Ecto neural progenitor cell (in vitro differentiated cells): ENCODE results near the gene CEP83.

Source experiments
- DNase-seq: peaks from one replicate; pipeline ENCODE4 v3.0.0-alpha.2; 2018; ENCODE audit warnings: low spot score

CEP83 gene

DNA sequence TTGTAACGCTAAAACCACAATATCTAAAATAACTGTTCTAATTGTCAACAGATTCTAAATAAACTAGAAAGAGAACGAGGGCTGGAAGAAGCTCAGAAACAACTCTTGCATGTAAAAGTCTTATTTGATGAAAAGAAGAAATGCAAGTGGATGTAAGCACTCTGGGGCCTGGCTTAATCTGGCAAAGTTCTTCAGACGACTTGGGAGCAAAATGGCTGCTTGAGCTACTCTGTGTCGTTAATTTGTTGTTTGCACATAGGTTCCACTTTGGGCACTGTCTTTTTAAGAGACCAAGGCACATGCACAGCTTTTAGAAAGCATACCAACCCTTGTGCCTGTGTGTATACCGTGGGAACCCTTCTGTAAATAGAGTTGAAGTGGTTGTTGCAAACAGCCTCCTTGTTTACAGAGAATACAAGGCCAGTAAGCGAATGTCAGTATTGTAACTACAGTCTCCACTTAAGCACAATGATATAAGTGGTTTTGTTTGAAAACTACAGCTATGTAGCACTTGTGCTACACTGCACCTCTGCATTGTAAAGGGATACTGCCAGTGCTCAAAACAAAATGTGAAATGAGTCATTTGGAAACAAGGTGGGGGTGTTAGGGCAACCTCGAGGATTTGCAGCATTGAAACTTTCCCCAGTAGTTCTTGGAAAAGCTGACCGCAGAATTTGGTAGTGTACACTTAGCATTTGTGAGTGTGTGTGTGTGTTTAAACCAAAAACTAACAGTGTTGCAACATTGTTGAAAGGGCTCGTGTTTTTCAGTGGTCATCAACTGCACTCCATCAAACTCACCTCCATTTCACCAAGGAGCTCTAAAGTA lies 154.3 kb downstream of the CEP83 start:
- no peak for DNase-seq

DNA sequence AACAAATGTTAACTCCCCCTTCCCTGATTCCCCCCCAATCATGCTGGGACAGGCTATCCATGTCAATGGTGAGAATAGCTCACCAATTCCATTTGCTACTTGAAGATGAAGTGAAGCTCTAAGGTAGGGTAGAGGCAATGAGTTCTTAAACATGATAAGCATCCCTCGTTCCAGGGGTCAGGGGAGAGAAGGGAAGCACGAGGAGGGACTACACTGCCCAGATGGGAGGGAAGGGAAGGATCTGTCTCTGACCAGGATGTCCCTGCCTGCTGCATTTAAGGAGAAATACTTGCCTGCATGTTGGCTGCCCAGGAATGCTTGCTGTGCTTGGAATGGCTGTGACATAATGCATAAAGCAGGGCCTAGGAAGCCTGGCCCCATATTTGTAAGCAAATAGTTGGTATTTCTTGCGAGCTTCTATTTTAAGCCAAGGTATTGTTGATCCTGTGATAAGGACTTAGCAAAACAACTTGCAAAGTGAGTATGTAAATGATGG lies 155.1 kb downstream of the CEP83 start:
- no peak for DNase-seq

DNA sequence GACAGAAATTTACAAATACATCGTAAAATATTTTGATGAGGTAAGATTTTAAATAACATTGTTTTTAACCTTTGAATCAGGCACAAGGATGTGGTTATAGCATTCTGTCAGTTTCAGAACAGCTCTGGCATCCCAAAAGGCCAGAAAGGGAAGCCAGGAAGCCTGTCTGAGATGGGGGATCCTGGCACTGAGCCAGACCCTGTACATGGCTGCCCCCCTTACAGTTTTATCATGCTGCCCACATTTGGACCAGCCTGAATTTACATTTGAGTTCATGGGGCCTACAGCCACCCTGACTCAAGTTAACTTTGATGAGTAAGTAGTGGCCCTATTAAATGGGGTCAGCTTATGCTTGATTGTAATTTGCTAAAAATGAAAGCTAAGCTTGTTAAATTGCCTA lies 155.7 kb downstream of the CEP83 start:
- DNase-seq: no peak

DNA sequence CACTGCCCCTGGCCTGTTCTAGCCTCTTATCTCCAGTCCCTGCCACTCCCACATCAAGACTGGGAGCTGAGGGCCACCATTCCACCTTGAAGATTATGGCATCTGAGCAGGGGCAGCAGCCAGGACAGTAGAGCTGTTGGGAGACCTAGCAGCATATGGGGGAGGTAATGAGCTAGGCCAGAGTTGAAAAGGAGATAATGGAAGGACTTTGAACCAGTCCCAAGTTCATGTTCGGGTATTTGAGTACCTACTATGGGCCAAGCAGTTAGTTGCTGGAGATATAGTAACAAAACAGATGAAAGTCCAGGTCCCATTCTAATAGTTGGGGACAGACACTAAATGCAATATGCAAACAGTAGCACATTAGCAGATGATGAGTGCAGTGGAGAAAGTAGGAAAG lies 159.8 kb downstream of the CEP83 start:
- no peak for DNase-seq

DNA sequence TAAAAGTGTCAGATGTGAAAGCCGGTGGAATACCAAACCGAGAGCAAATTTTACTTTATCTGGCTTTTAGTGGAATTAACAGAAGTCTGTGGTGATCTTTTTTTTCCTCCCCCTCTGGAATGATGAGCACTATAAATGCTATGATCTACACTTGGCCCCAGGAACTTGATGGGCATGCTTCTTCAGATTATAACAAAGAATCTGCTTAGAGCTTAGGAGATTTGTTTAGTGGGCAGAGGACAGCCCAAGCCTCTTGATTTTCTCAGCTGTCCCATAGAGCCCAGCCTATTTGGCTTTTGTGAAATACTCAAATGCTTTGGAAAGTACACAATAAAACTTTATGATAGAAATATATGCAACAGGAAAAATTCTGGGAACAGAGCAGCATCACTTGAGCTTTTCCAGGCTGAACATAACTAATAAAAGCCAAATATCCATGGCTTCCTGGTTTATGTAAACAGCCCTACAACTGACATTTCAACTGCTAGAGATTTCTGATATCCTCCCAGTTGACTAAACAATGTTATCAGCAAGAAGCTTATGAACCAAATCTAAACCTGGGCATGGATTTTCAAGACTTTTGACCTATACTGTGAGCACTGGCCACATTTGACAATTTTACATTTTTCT lies 161.7 kb downstream of the CEP83 start:
- DNase-seq: no peak

DNA sequence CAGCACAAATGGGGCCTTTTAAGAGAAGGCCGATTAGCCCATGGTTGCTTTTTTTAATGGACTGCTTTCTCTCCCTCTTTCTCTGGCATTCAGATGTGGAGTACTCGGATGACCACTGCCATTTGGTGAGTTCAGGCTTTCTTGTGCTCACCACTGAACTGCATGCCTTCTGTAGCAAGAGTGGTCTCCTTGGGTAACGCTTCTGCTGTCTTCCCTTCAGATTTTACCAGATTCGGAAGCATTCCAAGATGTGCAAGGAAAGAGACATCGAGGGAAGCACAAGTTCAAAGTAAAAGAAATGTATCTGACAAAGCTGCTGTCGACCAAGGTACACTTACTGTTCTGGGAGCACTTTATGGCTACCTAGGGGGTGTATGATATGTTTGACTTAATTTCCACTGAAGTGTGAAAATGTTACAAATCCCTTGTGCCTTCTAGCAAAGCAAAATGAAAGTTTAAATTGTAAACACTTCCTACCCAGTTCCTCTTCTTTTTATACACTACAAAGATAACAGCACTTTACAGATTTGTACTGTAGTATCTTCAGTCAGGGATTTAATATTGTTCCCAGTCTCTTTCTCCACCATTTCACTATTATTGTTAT lies 162.5 kb downstream of the CEP83 start:
- no peak for DNase-seq

DNA sequence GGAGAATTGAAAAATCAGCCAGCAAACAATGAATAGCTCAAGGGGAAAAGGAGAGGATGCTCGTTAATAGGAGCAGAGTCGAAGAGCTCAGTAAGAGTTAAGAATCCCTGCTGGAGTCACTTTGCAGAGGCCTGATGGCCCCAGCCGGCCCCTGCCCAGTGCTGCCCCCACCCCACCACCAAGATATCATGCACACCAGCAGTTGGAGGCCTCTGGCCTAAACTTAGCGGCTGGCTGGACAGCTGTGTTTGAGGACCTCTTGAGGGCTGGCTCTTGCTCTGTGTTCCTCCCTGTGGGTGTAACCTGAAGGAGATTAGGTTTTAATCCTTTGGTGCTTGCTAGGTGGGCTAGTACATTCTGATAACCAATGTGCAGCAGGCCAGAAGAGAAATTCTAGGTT lies 169.3 kb downstream of the CEP83 start:
- DNase-seq: peak; percentile 69

DNA sequence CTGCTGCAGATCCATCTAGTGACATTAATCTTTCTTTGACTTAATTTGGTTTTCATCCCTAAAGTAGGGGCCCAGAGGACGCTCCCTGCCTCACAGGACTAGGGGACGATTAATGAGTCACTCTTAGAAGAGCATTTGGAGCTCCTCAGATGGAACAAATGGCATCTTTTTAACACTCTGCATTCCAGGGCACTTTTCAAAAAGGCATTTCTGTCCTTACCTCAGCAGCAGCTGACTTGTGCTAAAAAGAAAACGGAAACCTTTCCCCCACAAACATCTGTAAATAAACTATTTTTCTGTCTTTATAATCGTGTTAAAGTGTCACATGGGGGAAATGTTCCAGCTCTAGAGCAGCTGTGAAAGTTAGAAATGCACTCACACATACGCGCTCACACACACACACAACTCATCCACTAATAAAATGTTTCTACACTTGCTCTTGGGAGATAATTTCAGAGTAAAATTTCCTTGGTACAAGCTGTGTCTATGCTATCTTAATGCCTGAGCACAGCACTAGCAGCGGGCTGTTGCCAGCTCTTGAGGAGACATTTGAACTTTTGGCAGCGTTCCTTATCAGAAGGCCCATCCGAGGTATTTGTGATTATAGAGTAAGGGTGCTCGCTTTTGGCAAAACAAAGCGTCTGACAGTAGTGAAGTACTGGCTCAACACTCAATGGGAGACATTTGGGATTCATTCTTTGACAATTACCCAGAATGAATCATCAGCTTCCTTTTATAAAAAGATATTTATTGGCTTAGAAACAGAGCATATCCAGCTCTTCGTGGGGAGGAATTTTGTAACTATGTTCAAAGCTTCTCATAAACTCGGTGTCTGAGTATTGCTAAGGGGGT lies 170.0 kb downstream of the CEP83 start:
- no peak for DNase-seq

DNA sequence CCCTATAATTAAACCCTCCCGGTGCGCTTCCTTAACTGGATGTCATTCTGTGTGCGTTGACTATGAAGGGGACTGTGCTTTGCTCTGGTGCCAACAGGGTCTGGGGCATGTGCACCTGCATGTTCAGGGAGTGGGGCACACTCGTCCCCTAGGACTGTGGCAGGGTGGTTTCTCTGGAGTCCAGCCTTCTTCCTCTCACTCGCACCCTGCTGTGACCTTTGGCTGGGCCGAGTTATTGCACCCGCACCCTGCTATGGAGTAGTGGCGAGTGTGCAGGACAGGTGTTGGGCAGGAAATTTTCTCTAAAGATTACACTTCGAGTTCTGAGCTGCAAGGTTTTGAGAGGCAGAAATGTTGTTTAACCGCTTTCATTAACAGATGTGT lies 172.4 kb downstream of the CEP83 start:
- peak; percentile 47 for DNase-seq

DNA sequence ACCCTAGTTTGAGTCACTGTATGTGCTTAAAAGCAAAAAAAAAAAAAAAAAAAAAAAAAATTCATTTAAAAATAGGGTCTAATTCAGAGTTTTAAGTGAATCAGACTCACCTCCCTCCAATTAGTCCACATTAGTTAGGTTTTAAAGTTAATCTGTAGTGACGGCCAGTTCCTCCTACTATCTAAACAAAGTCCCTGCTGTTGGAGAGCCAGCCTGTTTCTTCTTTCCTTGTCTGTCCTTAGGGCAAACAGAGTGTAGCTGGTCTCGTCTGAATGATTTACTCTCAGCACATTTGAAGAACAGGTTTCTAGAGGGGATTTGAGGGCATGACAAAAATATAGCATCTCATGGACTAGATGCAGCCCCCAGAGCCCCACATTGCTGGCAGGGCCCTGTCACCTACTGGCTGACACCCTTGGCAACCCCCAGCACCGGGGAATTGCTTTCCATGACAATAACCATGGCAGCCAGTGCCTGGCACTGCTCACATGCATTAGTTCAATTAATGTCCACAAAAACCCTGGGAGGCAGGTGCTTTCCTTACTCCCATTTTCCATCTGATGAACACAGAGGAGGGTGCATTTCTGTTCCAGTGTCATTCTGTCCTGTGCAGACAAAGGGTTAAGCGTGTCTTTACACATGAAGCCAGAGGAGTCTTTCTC lies 173.0 kb downstream of the CEP83 start:
- peak; percentile 50 for DNase-seq

DNA sequence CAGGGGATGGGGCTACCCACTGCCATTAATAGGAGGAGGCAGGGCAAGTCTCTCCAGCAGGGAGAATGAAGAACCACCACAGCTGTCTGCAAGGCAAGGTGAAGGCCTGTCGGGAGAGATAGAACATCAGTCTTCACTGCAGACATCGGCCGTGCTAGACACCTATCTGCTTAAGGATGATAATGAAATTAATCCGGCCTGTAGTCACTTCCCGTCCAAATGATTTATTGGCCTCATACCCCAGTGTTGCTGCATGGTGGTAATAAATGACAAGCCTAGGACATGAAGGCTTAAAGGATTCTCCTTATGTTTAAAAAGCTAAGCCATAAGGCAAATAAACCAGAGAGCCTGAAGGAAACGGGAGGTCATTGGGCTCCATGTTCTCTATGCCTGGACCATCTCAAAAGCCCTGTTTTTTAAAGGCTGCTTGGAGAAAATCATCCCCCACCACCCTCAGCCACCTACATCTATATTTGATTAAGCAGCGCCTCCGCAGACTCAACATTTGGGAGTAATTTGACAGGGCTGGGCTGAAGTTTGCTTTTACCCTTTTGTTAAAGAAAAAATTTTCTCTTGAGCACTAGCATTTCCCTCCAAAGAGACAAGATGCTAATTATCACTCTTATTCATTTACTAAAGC lies 173.6 kb downstream of the CEP83 start:
- DNase-seq: no peak

DNA sequence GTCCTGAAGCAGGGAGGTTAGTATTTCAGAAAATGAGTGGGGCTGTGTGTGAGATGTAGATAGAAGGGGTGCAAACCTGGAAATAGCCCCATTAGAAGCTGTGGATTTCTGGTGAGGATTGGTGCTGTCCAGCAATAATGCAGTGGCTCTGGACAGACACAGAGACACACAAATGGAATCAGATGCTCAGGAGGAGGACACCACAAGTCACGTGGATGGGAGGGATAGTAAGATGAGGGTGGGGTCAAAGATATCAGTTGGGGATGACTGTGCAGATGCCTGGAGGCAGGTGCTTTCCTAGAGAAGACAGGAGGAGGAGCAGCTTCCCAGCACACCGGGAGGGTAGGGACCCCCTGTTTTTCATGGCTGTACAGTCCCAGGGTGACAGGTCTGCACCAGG lies 174.8 kb downstream of the CEP83 start:
- no peak for DNase-seq

DNA sequence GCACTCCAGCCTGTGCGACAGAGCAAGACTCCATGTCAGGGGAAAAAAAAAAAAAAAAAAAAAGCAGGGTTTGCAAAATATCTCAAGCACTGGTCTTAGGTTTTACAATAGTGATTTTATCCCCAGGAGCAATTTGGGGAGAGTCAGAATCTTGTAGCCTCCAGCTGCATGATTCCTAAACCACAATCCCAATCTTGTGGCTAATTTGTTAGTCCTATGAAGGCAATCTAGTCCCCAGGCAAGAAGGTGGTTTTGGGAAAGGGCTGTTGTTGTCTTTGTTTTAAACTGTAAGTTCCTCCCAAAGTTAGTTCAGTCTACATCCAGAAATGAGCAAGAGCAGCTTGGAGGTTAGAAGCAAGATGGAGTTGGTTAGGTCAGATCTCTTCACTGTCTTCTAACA lies 175.6 kb downstream of the CEP83 start:
- no peak for DNase-seq

DNA sequence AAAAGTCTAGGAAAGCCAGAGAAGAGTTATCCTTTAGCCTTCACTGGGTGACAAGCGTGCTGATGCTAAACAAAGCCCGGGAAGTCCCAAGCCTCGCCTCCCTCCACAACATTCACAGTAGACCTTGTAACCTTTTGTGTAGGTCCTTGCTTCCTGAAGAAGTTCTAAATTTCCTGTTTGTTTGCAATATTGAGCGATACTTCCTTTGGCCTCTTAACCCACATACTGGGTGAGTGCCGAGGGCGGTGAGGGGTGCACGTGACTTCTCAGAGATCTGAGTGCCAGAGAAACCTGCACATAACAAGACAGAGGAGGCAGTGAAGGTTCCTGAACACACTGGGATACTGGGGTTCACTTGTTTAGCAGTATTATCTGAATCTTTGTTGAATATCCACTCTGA lies 177.0 kb downstream of the CEP83 start:
- DNase-seq: no peak

DNA sequence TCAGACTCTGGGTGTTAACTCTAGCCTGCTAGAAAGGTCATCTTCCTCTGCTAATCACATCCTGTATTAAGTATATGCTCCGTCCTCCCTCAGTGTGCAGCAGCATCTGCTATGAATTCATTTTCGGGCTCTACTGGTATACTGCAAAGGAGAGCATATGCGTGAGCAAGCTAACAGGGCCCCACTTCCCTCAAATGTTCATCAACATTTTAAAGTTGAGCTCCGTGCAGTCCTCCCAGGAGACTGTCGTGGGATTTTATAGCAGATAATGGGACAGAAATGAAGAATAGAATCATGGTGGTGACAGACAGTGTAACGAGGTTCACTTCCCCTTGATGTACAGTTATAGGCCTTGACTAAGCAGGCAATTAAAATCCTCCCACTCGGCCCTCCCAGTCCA lies 179.6 kb downstream of the CEP83 start:
- DNase-seq: no peak

DNA sequence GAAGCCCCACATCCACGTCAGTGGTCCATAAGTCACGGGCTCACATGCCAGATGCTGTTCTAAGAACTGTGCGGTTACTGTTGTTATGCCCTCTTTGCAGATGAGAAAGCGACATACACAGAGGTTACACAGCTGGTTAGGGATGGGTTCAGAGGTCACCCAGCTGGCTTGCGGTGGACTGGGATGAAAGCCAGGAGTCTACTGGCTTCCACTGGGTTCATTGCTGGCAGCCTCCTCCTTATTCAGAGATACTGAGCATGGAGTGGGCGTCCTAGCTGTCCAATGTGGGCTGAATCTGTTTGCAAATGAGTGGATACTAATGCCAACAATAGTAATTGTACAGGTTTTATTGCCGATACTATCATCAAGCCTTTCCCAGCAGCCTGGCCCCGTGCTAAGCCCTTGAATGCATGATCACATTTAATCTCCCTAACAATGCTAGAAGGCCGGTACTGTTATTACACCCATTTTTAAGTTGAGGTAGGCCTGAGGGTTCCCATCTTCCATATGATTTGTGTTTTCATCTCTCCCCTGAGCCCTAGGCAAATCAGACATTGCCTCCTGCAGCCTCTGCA lies 182.2 kb downstream of the CEP83 start:
- DNase-seq: no peak

DNA sequence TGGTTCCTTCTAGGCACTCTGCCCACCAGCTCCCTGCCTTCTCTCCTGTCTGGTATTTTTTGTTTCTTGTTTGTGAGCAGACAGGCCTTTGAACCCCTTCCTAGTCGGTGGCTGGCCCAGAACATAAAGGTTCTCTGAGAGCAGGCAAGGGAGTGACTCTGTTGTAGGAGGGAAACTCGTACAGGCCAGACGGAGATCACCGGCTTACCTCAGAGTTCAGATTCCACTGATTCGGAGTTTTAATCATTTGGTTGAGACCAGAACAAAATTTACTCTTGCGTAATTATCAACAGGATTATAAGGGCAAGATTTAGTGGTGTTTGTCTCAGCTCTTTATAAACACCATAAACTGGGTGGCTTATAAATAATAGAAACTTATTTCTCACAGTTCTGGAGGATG lies 182.9 kb downstream of the CEP83 start:
- DNase-seq: no peak

DNA sequence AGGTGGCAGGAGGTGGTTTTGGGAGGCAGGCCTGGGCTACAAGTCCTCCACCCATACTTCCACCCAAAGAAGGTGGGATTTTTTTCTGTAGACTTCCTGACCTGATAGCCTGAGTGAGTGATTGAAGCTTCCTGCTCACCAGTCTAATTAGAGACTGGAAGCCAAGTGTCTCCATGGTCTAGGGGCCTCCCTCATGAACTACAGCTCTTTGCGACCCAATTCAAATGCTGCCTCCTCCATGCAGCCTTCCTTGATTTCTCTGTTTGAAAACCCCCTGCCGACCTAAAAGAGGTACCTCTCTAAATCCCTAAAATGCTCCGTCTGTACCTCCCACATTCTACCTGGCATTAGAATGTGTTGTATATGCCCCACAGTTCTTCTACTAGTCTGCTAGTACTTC lies 186.4 kb downstream of the CEP83 start:
- no peak for DNase-seq

DNA sequence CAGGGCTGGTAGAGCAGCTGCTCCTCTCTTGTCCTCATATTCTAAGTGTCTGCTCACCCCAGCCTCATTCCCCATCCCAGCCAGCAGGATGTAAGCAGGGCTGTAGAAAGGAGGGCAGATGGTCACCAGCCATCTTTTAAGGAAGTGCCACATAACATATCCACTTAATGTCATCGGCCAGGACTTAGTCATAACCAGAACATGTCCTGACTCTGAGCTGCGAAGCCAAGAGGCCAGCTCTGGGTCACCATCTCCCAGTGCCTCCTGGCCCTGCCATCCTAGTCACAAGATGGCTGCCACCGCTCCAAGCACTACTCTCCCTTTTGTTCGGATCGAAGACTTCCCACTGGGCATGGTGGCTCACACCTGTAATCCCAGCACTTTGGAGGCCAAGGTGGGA lies 187.4 kb downstream of the CEP83 start:
- no peak for DNase-seq

DNA sequence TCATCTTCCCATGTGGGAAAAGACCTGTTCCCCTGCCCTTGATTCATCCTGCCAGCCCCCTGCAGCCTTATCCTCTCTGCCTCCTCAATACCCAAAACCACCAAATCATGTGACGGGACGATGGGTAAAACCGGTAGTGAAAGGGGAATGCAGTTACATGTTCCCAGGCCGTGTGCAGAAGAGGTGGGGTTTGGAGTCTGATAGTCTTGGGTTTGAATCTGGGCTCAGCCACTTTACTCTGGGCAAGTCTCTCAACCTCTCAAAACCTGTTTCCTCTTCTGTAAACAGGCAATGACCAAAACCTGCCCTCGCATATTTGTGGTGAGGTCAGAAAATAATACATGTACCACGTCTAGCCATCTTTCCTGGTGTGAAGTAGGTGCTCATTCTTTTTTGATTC lies 188.3 kb downstream of the CEP83 start:
- no peak for DNase-seq
